ENCODE results near the gene C12orf75.

DNA sequence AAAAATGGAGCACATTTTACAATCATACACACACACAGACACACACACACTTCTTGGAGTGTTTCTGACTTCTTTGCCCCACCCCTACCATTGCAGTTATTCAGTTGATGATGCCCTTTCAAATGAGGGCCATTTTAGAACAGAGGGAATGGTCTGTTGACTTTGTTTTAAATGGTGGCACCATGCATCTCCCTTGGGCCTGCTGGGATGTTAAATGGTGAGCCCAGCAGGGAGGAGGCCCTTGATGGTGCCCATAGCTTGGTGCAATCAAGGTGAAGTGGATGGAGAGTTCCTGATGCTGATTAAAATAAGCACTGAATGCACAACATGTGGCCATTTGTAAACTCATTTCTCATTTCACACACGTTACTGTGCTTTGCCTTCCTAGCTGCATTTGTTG is 13.3 kb downstream of the C12orf75 start:
- TF ChIP-seq, protein P1, sequence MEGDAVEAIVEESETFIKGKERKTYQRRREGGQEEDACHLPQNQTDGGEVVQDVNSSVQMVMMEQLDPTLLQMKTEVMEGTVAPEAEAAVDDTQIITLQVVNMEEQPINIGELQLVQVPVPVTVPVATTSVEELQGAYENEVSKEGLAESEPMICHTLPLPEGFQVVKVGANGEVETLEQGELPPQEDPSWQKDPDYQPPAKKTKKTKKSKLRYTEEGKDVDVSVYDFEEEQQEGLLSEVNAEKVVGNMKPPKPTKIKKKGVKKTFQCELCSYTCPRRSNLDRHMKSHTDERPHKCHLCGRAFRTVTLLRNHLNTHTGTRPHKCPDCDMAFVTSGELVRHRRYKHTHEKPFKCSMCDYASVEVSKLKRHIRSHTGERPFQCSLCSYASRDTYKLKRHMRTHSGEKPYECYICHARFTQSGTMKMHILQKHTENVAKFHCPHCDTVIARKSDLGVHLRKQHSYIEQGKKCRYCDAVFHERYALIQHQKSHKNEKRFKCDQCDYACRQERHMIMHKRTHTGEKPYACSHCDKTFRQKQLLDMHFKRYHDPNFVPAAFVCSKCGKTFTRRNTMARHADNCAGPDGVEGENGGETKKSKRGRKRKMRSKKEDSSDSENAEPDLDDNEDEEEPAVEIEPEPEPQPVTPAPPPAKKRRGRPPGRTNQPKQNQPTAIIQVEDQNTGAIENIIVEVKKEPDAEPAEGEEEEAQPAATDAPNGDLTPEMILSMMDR (IDR thresholded peaks at IDR 0.05; ENCODE audit: insufficient read depth, low read depth, low read length) = no peak
- no peak for TF ChIP-seq EZH2 (IDR thresholded peaks at IDR 0.05; ENCODE audit: insufficient read depth, low read length)

Data from astrocyte (in vitro differentiated cells and primary cell).